Erythroblast (primary cell): ENCODE measurements around the gene CD58.

Experiments used
- GATA1 ChIP-seq: IDR thresholded peaks from 2 replicates; pipeline ENCODE4 v1.6.1; 2011; ENCODE audit warnings: low read depth, mild to moderate bottlenecking, control low read depth, low read length, moderate library complexity
- POLR2A ChIP-seq: IDR thresholded peaks from 2 replicates; pipeline ENCODE4 v1.6.1; 2011; ENCODE audit warnings: mild to moderate bottlenecking, low read length

DNA sequence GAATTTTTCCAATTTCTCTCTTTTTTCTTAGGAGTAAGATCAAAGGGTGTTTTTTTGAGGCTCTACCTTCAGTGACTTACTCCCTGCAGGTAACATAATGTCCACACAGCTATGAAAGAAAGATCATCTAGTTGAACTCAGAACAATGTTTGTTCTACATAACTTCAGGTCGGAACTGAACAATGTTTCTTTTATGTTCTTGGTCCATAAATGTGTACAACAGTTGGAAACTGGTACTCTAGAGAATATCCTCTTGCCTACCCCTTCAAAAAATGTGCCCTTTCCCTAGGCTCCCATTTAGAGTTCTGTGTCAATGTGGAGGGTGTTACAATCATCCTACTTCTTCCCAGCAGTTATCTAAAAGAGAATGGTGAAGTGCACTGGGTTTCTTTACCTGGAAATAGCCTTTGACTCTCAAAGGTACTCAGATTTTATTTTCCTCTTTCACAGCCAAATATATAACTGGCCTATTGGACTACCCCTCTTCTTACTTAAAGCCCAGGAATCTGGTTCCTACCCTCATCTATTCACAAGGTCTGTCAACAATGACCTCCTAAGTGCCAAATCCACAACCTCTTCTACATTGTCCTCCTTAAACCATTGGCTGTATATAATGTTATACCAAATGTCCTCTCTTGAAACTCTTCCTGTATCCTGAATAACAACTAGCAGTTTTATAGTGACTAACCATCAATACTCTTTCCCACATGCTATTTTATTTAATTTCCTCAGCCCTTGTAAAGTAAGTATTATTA lies 42.3 kb downstream of the CD58 start:
- TF ChIP-seq POLR2A (no peak), GATA1 (no peak)
